ENCODE results near the gene PCDHGA1. TPM values are rescaled to one million over a fixed set of nuclear protein-coding genes. Genes with fewer than 3 reads are reported as not detected.

The PCDHGA1 gene
- total and polyA plus RNA-seq, 10 donors: 0.04 to 0.52 (median 0.25) TPM; not detected in 1

DNA sequence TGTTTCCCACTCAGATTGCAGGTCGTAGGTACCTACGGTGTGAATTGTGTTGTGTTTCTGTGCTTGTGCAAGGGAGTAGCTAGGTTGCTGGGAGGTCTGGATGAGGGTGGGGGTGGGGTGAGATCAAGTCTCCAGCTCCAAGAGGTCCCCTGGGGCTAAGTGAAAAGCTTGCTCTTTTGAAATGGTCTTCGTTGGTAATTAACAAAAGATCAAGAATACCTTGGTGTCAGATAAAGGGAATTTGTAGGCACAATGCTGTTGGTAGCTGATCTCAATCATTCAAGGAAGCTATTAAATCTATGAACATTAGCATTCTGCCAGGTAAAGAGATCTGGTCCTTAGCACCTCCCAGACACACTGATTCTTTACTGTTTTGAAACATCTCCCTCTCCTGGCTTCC lies 153.6 kb downstream of the PCDHGA1 start:
- Histone ChIP-seq H3K27me3 (replicated peaks in 1 of 7) (peaks cover 0 to 72% (median 21%) of the 10 kb centered on the region in 7 donors), H3K9me3 (no peaks in the 10 kb centered on the region), H3K27ac (no peak overlapping the region), H3K36me3 (no peaks in the 10 kb centered on the region), H3K4me3 (no peak overlapping the region), H3K4me1 (peaks cover 0 to 40% (median 18%) of the 10 kb centered on the region in 6 donors)
- no peak for DNase-seq
- 41 to 62% (median 54%) methylated on average over 3 of the region's 3 CpGs for WGBS, 5 donors
- intact Hi-C loops (cut with DNase I; ENCODE audit: low total_unique reads): no loop called here
- TF ChIP-seq, protein P1, sequence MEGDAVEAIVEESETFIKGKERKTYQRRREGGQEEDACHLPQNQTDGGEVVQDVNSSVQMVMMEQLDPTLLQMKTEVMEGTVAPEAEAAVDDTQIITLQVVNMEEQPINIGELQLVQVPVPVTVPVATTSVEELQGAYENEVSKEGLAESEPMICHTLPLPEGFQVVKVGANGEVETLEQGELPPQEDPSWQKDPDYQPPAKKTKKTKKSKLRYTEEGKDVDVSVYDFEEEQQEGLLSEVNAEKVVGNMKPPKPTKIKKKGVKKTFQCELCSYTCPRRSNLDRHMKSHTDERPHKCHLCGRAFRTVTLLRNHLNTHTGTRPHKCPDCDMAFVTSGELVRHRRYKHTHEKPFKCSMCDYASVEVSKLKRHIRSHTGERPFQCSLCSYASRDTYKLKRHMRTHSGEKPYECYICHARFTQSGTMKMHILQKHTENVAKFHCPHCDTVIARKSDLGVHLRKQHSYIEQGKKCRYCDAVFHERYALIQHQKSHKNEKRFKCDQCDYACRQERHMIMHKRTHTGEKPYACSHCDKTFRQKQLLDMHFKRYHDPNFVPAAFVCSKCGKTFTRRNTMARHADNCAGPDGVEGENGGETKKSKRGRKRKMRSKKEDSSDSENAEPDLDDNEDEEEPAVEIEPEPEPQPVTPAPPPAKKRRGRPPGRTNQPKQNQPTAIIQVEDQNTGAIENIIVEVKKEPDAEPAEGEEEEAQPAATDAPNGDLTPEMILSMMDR (IDR thresholded peaks at IDR 0.05 in 8 of 11, conservative IDR thresholded peaks at IDR 0.05 in 3 of 11): no peak
- TF ChIP-seq POLR2AphosphoS5 (IDR thresholded peaks at IDR 0.05) (no peak), POLR2A (IDR thresholded peaks at IDR 0.05) (no peak)

DNA sequence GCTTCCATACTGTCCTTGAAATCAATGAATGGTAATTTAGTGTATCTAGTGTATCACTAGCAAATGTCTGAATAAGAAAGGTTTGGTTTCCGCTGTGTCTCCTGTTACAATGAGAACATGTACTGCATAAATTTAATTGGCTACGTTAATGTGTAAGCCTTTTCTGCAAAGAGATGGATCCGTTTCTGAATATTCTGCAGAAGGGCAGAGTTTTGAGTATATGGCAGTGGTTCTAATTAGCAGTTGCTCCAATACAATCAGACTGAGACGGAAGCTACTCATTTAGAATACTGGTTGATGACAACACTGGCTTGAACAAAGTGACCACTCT lies 154.0 kb downstream of the PCDHGA1 start:
- Histone ChIP-seq H3K36me3 (no peaks in the 10 kb centered on the region), H3K27me3 (replicated peaks in 1 of 7) (peaks cover 0 to 72% (median 21%) of the 10 kb centered on the region in 7 donors), H3K4me1 (peaks cover 0 to 38% (median 17%) of the 10 kb centered on the region in 6 donors), H3K9me3 (no peaks in the 10 kb centered on the region), H3K4me3 (peak overlapping the region in 3 of 8 donors; percentile 25 to 58 (median 36)), H3K27ac (no peak overlapping the region)
- 15 to 29% (median 22%) methylated on average over 4 of the region's 4 CpGs for WGBS, 5 donors
- no peak for DNase-seq
- no peak for TF ChIP-seq POLR2A (IDR thresholded peaks at IDR 0.05)
- TF ChIP-seq, protein P1 (IDR thresholded peaks at IDR 0.05 in 8 of 11, conservative IDR thresholded peaks at IDR 0.05 in 3 of 11): no peak
- TF ChIP-seq POLR2AphosphoS5 (IDR thresholded peaks at IDR 0.05): no peak
- intact Hi-C loops (cut with DNase I; ENCODE audit: low total_unique reads): no loop called here

- intact Hi-C loops (cut with DNase I; ENCODE audit: low total_unique reads): no loop called here
- peaks cover 0 to 72% (median 21%) of the 10 kb centered on the region in 7 donors for H3K27me3 ChIP-seq (replicated peaks in 1 of 7)
These were observed 154.5 kb downstream of the PCDHGA1 start, which contains the start of gene PCDHGC4 for GRCh38 chr5:141484641-141485311. TSS of gene PCDHGC4 (plus strand) at chr5:141485030. CDS start at chr5:141485174, 144 bp downstream.

More at GRCh38 chr5:141484641-141485311, 154.5 kb downstream of the PCDHGA1 start, which contains the start of gene PCDHGC4:
- H3K9me3 ChIP-seq: no peaks in the 10 kb centered on the region
- no peak for DNase-seq
- 7 to 12% (median 10%) methylated on average over 16 to 39 of the region's 39 CpGs for WGBS, 5 donors
- H3K4me1 ChIP-seq: peaks cover 0 to 33% (median 15%) of the 10 kb centered on the region in 6 donors
- peak within 1 kb of the TSS in 6 of 8 donors; percentile 7 to 58 (median 24) for H3K4me3 ChIP-seq
- TF ChIP-seq POLR2A (IDR thresholded peaks at IDR 0.05): no peak
- TF ChIP-seq, protein P1 (IDR thresholded peaks at IDR 0.05 in 8 of 11, conservative IDR thresholded peaks at IDR 0.05 in 3 of 11): no peak
- no peak for TF ChIP-seq POLR2AphosphoS5 (IDR thresholded peaks at IDR 0.05)
- no peak within 1 kb of the TSS for H3K27ac ChIP-seq
- peaks cover 0 to 4% (median 0%) of the 10 kb centered on the region in 6 donors for H3K36me3 ChIP-seq

Data from spleen (tissue), 11 donors.